ENCODE measurements around the gene CCR2. TPM values are rescaled to one million over a fixed set of nuclear protein-coding genes. Genes with fewer than 3 reads are reported as not detected.
A peak's percentile ranks its signal among the peaks of the same experiment; 100 is the strongest.

CCR2 gene
- total RNA-seq, 1 donor from 2014 or later: not detected

DNA sequence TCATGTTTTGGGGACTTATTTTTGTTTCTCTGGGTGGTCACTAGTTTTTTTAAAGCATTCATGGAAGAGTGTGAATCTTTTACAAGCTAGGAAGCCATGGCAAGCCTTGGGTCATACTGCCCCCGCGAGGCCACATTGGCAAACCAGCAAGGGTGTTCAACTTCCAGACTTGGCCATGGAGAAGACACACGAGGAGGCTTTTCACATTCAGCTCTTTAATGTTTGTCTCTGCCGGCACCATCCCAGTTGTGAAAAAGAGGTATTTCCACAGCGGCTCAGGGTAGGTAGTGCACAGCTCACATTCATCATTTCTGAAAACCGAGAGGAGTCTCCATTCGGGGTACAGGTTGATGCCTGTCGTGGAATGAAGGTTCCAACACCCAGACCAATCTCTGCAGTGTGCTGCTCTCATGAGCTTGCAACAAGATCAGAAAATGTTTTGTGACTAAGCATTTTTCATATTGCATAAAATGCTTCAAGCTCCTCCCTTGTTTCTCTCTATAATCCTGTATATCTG is 24.6 kb downstream of the CCR2 start:
- Mint-ChIP-seq H3K27ac (no peak overlapping the region), H3K27me3 (peaks cover 27% of the 10 kb centered on the region), H3K4me1 (ENCODE audit: low read depth) (no peaks in the 10 kb centered on the region), H3K9me3 (ENCODE audit: low read depth) (no peaks in the 10 kb centered on the region), H3K4me3 (ENCODE audit: low read depth) (no peak overlapping the region), H3K36me3 (ENCODE audit: insufficient read depth) (no peaks in the 10 kb centered on the region)
- TF ChIP-seq, protein P1, sequence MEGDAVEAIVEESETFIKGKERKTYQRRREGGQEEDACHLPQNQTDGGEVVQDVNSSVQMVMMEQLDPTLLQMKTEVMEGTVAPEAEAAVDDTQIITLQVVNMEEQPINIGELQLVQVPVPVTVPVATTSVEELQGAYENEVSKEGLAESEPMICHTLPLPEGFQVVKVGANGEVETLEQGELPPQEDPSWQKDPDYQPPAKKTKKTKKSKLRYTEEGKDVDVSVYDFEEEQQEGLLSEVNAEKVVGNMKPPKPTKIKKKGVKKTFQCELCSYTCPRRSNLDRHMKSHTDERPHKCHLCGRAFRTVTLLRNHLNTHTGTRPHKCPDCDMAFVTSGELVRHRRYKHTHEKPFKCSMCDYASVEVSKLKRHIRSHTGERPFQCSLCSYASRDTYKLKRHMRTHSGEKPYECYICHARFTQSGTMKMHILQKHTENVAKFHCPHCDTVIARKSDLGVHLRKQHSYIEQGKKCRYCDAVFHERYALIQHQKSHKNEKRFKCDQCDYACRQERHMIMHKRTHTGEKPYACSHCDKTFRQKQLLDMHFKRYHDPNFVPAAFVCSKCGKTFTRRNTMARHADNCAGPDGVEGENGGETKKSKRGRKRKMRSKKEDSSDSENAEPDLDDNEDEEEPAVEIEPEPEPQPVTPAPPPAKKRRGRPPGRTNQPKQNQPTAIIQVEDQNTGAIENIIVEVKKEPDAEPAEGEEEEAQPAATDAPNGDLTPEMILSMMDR (IDR thresholded peaks at IDR 0.05; ENCODE audit: unreplicated experiment): peak; percentile 81
- DNase-seq (ENCODE audit: low spot score, unreplicated experiment): peak; percentile 58

DNA sequence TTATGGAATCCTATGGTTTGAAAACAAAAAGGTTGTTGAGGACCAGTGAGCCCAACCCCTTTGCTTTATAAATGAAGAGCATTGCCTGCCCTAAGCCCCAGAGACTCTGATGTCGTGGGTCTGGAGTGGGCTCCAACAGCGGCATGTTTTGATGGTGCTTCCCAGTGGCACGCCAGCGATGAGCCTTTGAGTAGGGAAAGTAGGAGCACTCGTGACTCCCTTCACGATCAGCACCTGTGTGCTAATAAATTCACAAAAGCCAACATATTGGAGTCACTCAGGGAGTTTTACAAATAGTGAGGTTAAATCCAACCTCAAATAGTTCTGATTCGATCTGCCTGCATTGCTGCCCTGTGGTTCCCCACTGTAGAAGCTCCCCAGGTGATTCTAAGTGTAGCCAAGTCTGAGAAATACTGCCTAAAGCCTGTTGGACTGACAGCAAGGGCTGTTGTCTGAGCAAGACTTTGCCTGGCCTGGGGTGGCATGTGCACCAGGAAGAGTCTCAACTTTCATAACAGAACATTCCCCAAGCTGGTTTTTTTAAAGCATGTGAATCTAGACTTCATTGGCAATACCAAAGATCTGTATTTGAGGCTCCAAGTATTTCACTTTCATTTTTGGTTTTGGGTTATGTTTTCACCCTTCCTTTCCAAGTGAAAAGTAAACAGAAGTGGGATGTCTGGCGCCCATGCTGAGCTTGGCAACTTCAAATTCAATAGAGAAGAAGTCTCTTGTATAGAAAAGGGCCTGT is 26.7 kb downstream of the CCR2 start:
- no peak for DNase-seq (ENCODE audit: low spot score, unreplicated experiment)
- peaks cover 5% of the 10 kb centered on the region for H3K4me1 Mint-ChIP-seq (ENCODE audit: low read depth)
- peaks cover 15% of the 10 kb centered on the region for H3K27me3 Mint-ChIP-seq
- no peaks in the 10 kb centered on the region for H3K36me3 Mint-ChIP-seq (ENCODE audit: insufficient read depth)
- H3K27ac Mint-ChIP-seq: no peak overlapping the region
- TF ChIP-seq, protein P1 (IDR thresholded peaks at IDR 0.05; ENCODE audit: unreplicated experiment): no peak
- H3K9me3 Mint-ChIP-seq (ENCODE audit: low read depth): no peaks in the 10 kb centered on the region
- H3K4me3 Mint-ChIP-seq (ENCODE audit: low read depth): no peak overlapping the region

DNA sequence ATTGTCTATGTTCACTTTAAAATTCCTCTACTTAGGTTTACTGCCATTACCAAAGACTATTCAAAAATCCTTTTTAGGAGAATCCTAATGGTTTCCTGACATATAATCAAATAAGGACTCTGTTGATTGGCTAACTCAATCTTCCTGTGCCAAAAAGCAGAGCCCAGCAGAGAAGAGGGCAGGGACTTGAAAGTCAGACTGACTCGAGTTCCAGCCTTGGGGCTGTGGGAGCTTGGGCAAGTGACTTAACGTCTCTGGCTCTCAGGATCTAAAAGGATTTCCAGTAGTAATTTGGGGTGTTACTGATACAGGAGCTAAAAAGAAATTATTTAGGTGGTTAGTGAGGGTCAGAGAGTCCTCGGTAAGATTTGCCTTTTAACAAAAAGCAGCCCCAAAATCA is 27.7 kb downstream of the CCR2 start:
- no peak overlapping the region for H3K4me3 Mint-ChIP-seq (ENCODE audit: low read depth)
- H3K4me1 Mint-ChIP-seq (ENCODE audit: low read depth): peaks cover 5% of the 10 kb centered on the region
- no peaks in the 10 kb centered on the region for H3K36me3 Mint-ChIP-seq (ENCODE audit: insufficient read depth)
- peaks cover 11% of the 10 kb centered on the region for H3K27me3 Mint-ChIP-seq
- H3K9me3 Mint-ChIP-seq (ENCODE audit: low read depth): no peaks in the 10 kb centered on the region
- TF ChIP-seq, protein P1 (IDR thresholded peaks at IDR 0.05; ENCODE audit: unreplicated experiment): no peak
- DNase-seq (ENCODE audit: low spot score, unreplicated experiment): no peak
- H3K27ac Mint-ChIP-seq: no peak overlapping the region

DNA sequence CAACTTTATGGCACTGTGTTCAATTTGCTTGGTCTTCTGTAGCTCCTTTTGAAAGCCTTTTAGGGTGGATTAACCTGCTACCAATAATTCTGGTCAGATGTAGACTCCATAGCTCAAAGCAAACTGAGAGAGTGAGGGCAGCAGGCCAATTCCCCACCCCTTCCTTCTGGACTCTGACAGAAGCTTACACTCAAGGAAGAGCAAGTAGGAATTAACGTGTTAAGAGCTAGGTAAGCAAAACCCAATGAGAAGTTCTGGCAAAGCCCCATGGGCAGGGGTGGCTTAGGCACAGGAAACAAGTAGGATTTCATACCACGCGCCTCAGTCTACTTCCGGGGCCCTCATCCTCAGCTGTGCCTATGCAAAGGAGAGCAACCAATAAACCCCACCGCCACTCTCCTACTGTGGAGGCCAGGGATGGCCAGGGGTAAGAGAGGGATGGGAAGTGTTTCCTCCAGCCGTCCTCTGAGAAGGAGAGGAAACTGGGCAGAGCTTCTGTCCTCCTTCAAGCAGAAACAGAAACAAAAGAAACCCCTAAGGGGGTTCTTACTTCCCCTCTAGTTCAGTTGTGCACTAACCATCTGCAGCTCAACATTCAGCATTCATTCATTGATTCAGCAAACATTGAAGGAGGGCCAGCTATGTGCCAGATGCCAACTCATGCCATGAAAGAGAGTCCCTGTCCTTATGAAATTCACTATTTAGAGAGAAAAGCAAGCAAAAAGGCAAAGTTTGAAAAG is 29.5 kb downstream of the CCR2 start:
- no peaks in the 10 kb centered on the region for H3K36me3 Mint-ChIP-seq (ENCODE audit: insufficient read depth)
- peaks cover 6% of the 10 kb centered on the region for H3K27me3 Mint-ChIP-seq
- no peak for DNase-seq (ENCODE audit: low spot score, unreplicated experiment)
- TF ChIP-seq, protein P1 (IDR thresholded peaks at IDR 0.05; ENCODE audit: unreplicated experiment): no peak
- H3K27ac Mint-ChIP-seq: no peak overlapping the region
- peaks cover 5% of the 10 kb centered on the region for H3K4me1 Mint-ChIP-seq (ENCODE audit: low read depth)
- no peak overlapping the region for H3K4me3 Mint-ChIP-seq (ENCODE audit: low read depth)
- H3K9me3 Mint-ChIP-seq (ENCODE audit: low read depth): no peaks in the 10 kb centered on the region

DNA sequence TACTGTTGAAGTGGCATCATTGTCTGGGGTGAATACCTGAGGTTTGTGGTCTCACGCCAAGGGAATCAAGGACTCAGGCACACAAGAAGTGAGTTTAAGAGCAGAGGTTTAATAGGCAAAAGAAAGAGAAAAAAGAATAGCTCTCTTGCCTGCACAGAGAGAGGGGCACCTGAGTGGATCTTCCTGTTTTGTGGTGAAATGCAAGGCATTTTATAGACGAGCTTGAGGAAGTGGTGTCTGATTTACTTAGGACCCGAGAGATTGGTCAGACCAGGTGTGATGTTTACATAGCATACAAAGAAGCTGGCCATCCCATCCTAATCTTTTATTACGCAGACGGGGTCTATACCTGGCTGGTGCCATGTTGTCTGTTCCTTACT is 30.0 kb downstream of the CCR2 start:
- Mint-ChIP-seq H3K36me3 (ENCODE audit: insufficient read depth) (no peaks in the 10 kb centered on the region), H3K9me3 (ENCODE audit: low read depth) (no peaks in the 10 kb centered on the region), H3K27me3 (peaks cover 6% of the 10 kb centered on the region), H3K27ac (no peak overlapping the region), H3K4me3 (ENCODE audit: low read depth) (no peak overlapping the region), H3K4me1 (ENCODE audit: low read depth) (peaks cover 5% of the 10 kb centered on the region)
- DNase-seq (ENCODE audit: low spot score, unreplicated experiment): no peak
- TF ChIP-seq, protein P1 (IDR thresholded peaks at IDR 0.05; ENCODE audit: unreplicated experiment): no peak

Data from progenitor cell of endocrine pancreas (in vitro differentiated cells).